GM21447 (cell line): ENCODE results near the gene NABP2.
"Not testable (repeated sequence)": the region's sequence is repeated elsewhere in the genome, so short reads cannot be mapped to it uniquely, and the experiment has no call there.

Experiments
- ATAC-seq: cut with Tn5 transposase; IDR thresholded peaks from one replicate; pipeline ENCODE4 v1.9.1; 2021; ENCODE audit not compliant: unreplicated experiment

NABP2 gene

GRCh38 chr12:56243731-56244181, 19.6 kb downstream of the NABP2 start:
- no peak for ATAC-seq

GRCh38 chr12:56244494-56244893, 20.4 kb downstream of the NABP2 start:
- ATAC-seq = no peak

GRCh38 chr12:56247923-56248322, 23.8 kb downstream of the NABP2 start:
- ATAC-seq = no peak

GRCh38 chr12:56248711-56249110, 24.6 kb downstream of the NABP2 start:
- ATAC-seq = no peak

- no peak for ATAC-seq
These were observed 28.5 kb downstream of the NABP2 start for GRCh38 chr12:56252649-56253048.

GRCh38 chr12:56253091-56253490, 28.9 kb downstream of the NABP2 start:
- no peak for ATAC-seq

- ATAC-seq = no peak
These were observed 31.5 kb downstream of the NABP2 start for GRCh38 chr12:56255671-56256070.

GRCh38 chr12:56256326-56256960, 32.3 kb downstream of the NABP2 start:
- no peak for ATAC-seq

- ATAC-seq = no peak
These were observed 32.9 kb downstream of the NABP2 start for GRCh38 chr12:56257071-56257470.

- ATAC-seq = peak; percentile 10
These were observed 33.4 kb downstream of the NABP2 start for GRCh38 chr12:56257491-56258067.

- ATAC-seq = peak; percentile 83
These were observed 34.1 kb downstream of the NABP2 start, which contains the start of gene ANKRD52 for GRCh38 chr12:56258068-56258819. TSS of gene ANKRD52 (minus strand) at chr12:56258384. CDS start at chr12:56258269, 115 bp downstream.

- ATAC-seq = peak; percentile 4
These were observed 34.7 kb downstream of the NABP2 start for GRCh38 chr12:56258820-56259183.

- no peak for ATAC-seq
These were observed 36.2 kb downstream of the NABP2 start for GRCh38 chr12:56260380-56260779.

- ATAC-seq = no peak
These were observed 36.8 kb downstream of the NABP2 start for GRCh38 chr12:56260921-56261320.

GRCh38 chr12:56261503-56262232, 37.5 kb downstream of the NABP2 start:
- ATAC-seq = no peak

- not testable (repeated sequence) for ATAC-seq
These were observed 38.8 kb downstream of the NABP2 start for GRCh38 chr12:56262955-56263354.

- not testable (repeated sequence) for ATAC-seq
These were observed 42.0 kb downstream of the NABP2 start for GRCh38 chr12:56266068-56266692.

- peak; percentile 81 for ATAC-seq
These were observed 42.7 kb downstream of the NABP2 start, which contains the start of gene COQ10A for GRCh38 chr12:56266693-56267442. TSS of gene COQ10A (plus strand) at chr12:56266942. CDS start at chr12:56267119, 177 bp downstream.

GRCh38 chr12:56267443-56268071, 43.4 kb downstream of the NABP2 start:
- ATAC-seq = peak; percentile 19

GRCh38 chr12:56271031-56271430, 46.9 kb downstream of the NABP2 start:
- ATAC-seq = no peak
